H1 (cell line): ENCODE data around the gene CDH16. TPM values are rescaled to one million over a fixed set of nuclear protein-coding genes. Genes with fewer than 3 reads are reported as not detected.

Experiments used
- CHD7 ChIP-seq: fragments of 300-600 bp; sonication (generic); IDR thresholded peaks from 2 replicates; pipeline ENCODE4 v1.7.1; 2012; ENCODE audit warnings: low read length, moderate library complexity, mild to moderate bottlenecking, inconsistent platforms; ENCODE audit not compliant: insufficient replicate concordance
- POLR2A ChIP-seq, 2 experiments: IDR thresholded peaks; 1 replicate in 1 of 2; 2 replicates in 1 of 2; pipeline ENCODE4 v1.6.1; 2011; ENCODE audit warnings: low read depth in 2 of 2, low read length in 2 of 2, mild to moderate bottlenecking in 2 of 2; ENCODE audit errors: control extremely low read depth in 1 of 2
- USF2 ChIP-seq: IDR thresholded peaks from 2 replicates; pipeline ENCODE4 v1.6.1; 2011; ENCODE audit warnings: low read length, improper control_type of control experiment
- polyA plus RNA-seq, 7 experiments: library from polyadenylated mRNA; depleted of rRNA in 3 of 7; stranded (reverse) in 5 of 7; unstranded in 2 of 7; fragments of >200 nt in 5 of 7; fragments of 200-250 nt in 2 of 7; gene quantifications; 1 replicate in 5 of 7; 2 replicates in 1 of 7; 4 replicates in 1 of 7; pipeline versions ENCODE4 v1.2.1 to v1.2.3, GENCODE V29; 2011 to 2013; ENCODE audit warnings: missing spikeins in 2 of 7, mixed read lengths in 2 of 7
- total RNA-seq: library from RNA; stranded (reverse); fragmentation: NEBNext Ultra II Directional; extraction: Animal tissue kit (Norgen Biotek cat#: 25700); gene quantifications from 2 replicates; pipeline ENCODE4 v1.2.1, GENCODE V29; 2021
- TF ChIP-seq, protein P1 (sequence below): IDR thresholded peaks from 2 replicates; pipeline ENCODE4 v1.6.1; 2012; ENCODE audit warnings: inconsistent platforms

The CDH16 gene
- total and polyA plus RNA-seq, 2 of the 8 experiments (the other 6 are each of a cell fraction or from before 2014, with no cell fraction given) = not detected

- TF ChIP-seq CHD7 = no peak
- no peak for TF ChIP-seq POLR2A (IDR thresholded peaks at IDR 0.05; ENCODE audit: control extremely low read depth in 1 of 2, low read depth in 2 of 2, low read length in 2 of 2)
- no peak for TF ChIP-seq USF2
- TF ChIP-seq, protein P1, sequence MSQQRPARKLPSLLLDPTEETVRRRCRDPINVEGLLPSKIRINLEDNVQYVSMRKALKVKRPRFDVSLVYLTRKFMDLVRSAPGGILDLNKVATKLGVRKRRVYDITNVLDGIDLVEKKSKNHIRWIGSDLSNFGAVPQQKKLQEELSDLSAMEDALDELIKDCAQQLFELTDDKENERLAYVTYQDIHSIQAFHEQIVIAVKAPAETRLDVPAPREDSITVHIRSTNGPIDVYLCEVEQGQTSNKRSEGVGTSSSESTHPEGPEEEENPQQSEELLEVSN = no peak
These were observed 41.0 kb upstream of the CDH16 start (continued) for GRCh38 chr16:66959704-66960161.
